H9 (cell line): ENCODE measurements around the gene FLACC1. TPM values are rescaled to one million over a fixed set of nuclear protein-coding genes. Genes with fewer than 3 reads are reported as not detected.

Experiments
- total RNA-seq: library from RNA; stranded (reverse); gene quantifications from 2 replicates; pipeline ENCODE4 v1.2.1, GENCODE V29; 2021

Gene FLACC1
- total RNA-seq, 1 experiment from 2014 or later, result 0.42 TPM

Other genes with a start within 250 kb of the FLACC1 start
- 5.7 and 7.6 TPM in 2 replicates for gene CFLAR, start 241.2 kb downstream of the FLACC1 start, total RNA-seq
- 2.7 and 3.3 TPM in 2 replicates for gene CASP10, start 174.2 kb downstream of the FLACC1 start, total RNA-seq
- 7.8 and 10.0 TPM in 2 replicates for gene CASP8, start 96.8 kb downstream of the FLACC1 start, total RNA-seq
- gene TRAK2, start 94.1 kb upstream of the FLACC1 start, total RNA-seq, result 13.8 and 14.2 TPM in 2 replicates
- 40.5 and 48.4 TPM in 2 replicates for gene STRADB, start 94.4 kb upstream of the FLACC1 start, total RNA-seq